ENCODE measurements around the gene GCHFR.

GCHFR gene

DNA sequence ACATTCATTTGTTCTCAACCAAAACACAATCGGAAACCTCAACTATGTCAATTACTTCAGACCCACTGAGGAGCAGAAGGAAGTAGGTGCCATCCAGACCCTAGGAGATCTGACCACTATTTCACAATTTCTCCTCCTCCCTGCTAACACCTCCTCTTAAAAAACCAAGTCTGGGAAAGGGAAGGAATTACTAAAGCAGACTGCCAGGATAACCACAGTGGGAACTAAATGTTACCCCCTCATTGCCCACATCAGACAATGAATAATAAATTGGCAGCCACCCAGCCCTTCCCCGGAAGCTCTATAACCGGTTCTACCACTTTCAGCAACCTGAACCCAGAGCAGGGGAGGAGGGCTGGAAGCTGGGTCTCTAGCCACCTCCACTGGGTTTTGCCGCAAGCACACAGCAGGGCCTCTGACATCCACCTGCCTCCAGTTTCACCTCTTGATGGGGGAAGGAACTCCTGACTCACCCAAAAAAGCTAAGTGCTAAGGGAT, 23.5 kb downstream of the GCHFR start:
- TF ChIP-seq, protein P1, sequence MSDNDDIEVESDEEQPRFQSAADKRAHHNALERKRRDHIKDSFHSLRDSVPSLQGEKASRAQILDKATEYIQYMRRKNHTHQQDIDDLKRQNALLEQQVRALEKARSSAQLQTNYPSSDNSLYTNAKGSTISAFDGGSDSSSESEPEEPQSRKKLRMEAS (IDR thresholded peaks at IDR 0.05) = peak; percentile 68
- TF ChIP-seq, protein P2, sequence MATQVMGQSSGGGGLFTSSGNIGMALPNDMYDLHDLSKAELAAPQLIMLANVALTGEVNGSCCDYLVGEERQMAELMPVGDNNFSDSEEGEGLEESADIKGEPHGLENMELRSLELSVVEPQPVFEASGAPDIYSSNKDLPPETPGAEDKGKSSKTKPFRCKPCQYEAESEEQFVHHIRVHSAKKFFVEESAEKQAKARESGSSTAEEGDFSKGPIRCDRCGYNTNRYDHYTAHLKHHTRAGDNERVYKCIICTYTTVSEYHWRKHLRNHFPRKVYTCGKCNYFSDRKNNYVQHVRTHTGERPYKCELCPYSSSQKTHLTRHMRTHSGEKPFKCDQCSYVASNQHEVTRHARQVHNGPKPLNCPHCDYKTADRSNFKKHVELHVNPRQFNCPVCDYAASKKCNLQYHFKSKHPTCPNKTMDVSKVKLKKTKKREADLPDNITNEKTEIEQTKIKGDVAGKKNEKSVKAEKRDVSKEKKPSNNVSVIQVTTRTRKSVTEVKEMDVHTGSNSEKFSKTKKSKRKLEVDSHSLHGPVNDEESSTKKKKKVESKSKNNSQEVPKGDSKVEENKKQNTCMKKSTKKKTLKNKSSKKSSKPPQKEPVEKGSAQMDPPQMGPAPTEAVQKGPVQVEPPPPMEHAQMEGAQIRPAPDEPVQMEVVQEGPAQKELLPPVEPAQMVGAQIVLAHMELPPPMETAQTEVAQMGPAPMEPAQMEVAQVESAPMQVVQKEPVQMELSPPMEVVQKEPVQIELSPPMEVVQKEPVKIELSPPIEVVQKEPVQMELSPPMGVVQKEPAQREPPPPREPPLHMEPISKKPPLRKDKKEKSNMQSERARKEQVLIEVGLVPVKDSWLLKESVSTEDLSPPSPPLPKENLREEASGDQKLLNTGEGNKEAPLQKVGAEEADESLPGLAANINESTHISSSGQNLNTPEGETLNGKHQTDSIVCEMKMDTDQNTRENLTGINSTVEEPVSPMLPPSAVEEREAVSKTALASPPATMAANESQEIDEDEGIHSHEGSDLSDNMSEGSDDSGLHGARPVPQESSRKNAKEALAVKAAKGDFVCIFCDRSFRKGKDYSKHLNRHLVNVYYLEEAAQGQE (IDR thresholded peaks at IDR 0.05; ENCODE audit: low read depth) = no peak
- TF ChIP-seq EGR1 (IDR thresholded peaks at IDR 0.05) = peak; percentile 18; the same call in 1 of the 2 replicates
- TF ChIP-seq USF1 (IDR thresholded peaks at IDR 0.05) = no peak
- peak; percentile 98 for TF ChIP-seq EP300 (IDR thresholded peaks at IDR 0.05; ENCODE audit: borderline replicate concordance)
- no peak; the same call in 1 of the 2 replicates for TF ChIP-seq TAF1 (IDR thresholded peaks at IDR 0.05; ENCODE audit: low read depth)
- no peak; the same call in 1 of the 2 replicates for TF ChIP-seq CREB1 (IDR thresholded peaks at IDR 0.05; ENCODE audit: low read depth)
- peak; percentile 97 for TF ChIP-seq FOXM1 (IDR thresholded peaks at IDR 0.05; ENCODE audit: borderline replicate concordance, low read depth)
- TF ChIP-seq ZBTB7A (IDR thresholded peaks at IDR 0.05; ENCODE audit: low read depth) = peak; percentile 42; the same call in 1 of the 2 replicates
- peak; percentile 44; the same call in 1 of the 2 replicates for TF ChIP-seq YY1 (IDR thresholded peaks at IDR 0.05; ENCODE audit: low read depth)
- TF ChIP-seq NFIC (IDR thresholded peaks at IDR 0.05) = peak; percentile 99
- TF ChIP-seq CEBPB (IDR thresholded peaks at IDR 0.05) = peak; percentile 99
- peak; percentile 99 for TF ChIP-seq TCF12 (IDR thresholded peaks at IDR 0.05; ENCODE audit: low read depth)
- TF ChIP-seq RAD21 (IDR thresholded peaks at IDR 0.05; ENCODE audit: low read depth) = peak; percentile 31
- TF ChIP-seq TEAD4 (IDR thresholded peaks at IDR 0.05) = peak; percentile 92

DNA sequence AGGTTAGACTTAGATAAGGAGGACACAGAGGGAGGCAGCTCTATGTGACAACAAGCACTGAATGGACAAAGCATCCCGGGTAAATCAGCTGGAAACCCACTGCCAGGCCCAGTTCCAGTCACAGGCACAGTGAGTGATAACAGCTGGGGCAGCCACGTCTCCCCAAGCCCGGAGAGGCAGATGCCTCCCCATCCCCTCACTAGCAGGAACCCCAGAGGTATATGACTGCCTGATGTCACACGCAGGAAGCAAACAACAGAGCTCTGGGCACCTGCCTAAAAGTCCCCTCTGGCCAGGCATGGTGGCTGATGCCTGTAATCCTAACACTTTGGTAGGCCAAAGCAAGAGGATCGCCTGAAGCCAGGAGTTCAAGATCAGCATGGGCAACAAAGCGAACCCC, 24.1 kb downstream of the GCHFR start:
- TF ChIP-seq EP300 (IDR thresholded peaks at IDR 0.05; ENCODE audit: borderline replicate concordance) (no peak), TAF1 (IDR thresholded peaks at IDR 0.05; ENCODE audit: low read depth) (no peak), NFIC (IDR thresholded peaks at IDR 0.05) (no peak), USF1 (IDR thresholded peaks at IDR 0.05) (no peak), FOXM1 (IDR thresholded peaks at IDR 0.05; ENCODE audit: borderline replicate concordance, low read depth) (no peak), TEAD4 (IDR thresholded peaks at IDR 0.05) (no peak), RAD21 (IDR thresholded peaks at IDR 0.05; ENCODE audit: low read depth) (0 out of 2 replicates have a peak, but pooled peaks have one; percentile 7)
- TF ChIP-seq, protein P2 (IDR thresholded peaks at IDR 0.05; ENCODE audit: low read depth) = no peak
- TF ChIP-seq, protein P1 (IDR thresholded peaks at IDR 0.05) = no peak

- TF ChIP-seq RAD21 (IDR thresholded peaks at IDR 0.05; ENCODE audit: low read depth) = no peak
- no peak for TF ChIP-seq TEAD4 (IDR thresholded peaks at IDR 0.05)
- TF ChIP-seq FOXM1 (IDR thresholded peaks at IDR 0.05; ENCODE audit: borderline replicate concordance, low read depth) = no peak
- no peak for TF ChIP-seq ZBTB7A (IDR thresholded peaks at IDR 0.05; ENCODE audit: low read depth)
- no peak for TF ChIP-seq NFIC (IDR thresholded peaks at IDR 0.05)
- TF ChIP-seq TCF12 (IDR thresholded peaks at IDR 0.05; ENCODE audit: low read depth) = no peak
- no peak for TF ChIP-seq CREB1 (IDR thresholded peaks at IDR 0.05; ENCODE audit: low read depth)
These were observed 25.3 kb downstream of the GCHFR start for GRCh38 chr15:40789119-40789518.

DNA sequence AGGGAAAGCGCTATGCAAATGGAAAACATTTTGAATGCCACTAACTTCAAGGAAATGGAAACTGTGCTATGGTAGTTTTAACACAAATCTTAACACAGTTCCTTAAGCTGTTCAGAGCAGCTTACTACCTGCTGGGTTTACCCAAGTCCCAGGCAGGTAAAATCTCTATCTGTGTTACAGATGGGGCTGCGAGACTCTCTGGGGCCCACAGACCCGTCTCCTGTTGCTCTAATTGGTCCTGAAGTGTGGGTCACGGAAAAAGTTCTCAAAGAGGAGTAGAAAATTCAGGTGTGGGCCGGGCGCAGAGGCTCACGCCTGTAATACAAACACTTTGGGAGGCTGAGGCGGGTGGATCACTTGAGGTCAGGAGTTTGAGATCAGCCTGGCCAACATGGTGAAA, 26.1 kb downstream of the GCHFR start:
- TF ChIP-seq, protein P2 (IDR thresholded peaks at IDR 0.05; ENCODE audit: low read depth) = no peak

- TF ChIP-seq EGR1 (IDR thresholded peaks at IDR 0.05) = no peak
- TF ChIP-seq, protein P2 (IDR thresholded peaks at IDR 0.05; ENCODE audit: low read depth) = no peak
- TF ChIP-seq RAD21 (IDR thresholded peaks at IDR 0.05; ENCODE audit: low read depth) = no peak
- TF ChIP-seq TEAD4 (IDR thresholded peaks at IDR 0.05) = no peak
- no peak for TF ChIP-seq FOXM1 (IDR thresholded peaks at IDR 0.05; ENCODE audit: borderline replicate concordance, low read depth)
- no peak for TF ChIP-seq CEBPB (IDR thresholded peaks at IDR 0.05)
- no peak for TF ChIP-seq YY1 (IDR thresholded peaks at IDR 0.05; ENCODE audit: low read depth)
- TF ChIP-seq EP300 (IDR thresholded peaks at IDR 0.05; ENCODE audit: borderline replicate concordance) = no peak
- TF ChIP-seq TAF1 (IDR thresholded peaks at IDR 0.05; ENCODE audit: low read depth) = no peak
- TF ChIP-seq CREB1 (IDR thresholded peaks at IDR 0.05; ENCODE audit: low read depth) = no peak
- TF ChIP-seq TCF12 (IDR thresholded peaks at IDR 0.05; ENCODE audit: low read depth) = no peak
- no peak for TF ChIP-seq NFIC (IDR thresholded peaks at IDR 0.05)
- TF ChIP-seq, protein P1 (IDR thresholded peaks at IDR 0.05) = no peak
- no peak for TF ChIP-seq USF1 (IDR thresholded peaks at IDR 0.05)
- TF ChIP-seq ZBTB7A (IDR thresholded peaks at IDR 0.05; ENCODE audit: low read depth) = no peak
These were observed 26.9 kb downstream of the GCHFR start for GRCh38 chr15:40790718-40791117.
